Fibroblast of upper back skin (primary cell): ENCODE data around the gene KANK3.
A peak's percentile ranks its signal among the peaks of the same experiment; 100 is the strongest.
"Not testable (repeated sequence)": the region's sequence is repeated elsewhere in the genome, so short reads cannot be mapped to it uniquely, and the experiment has no call there.

ENCODE experiments used
- DNase-seq: peaks from one replicate; pipeline ENCODE4 v3.0.0-alpha.2; 2013

KANK3 gene

DNA sequence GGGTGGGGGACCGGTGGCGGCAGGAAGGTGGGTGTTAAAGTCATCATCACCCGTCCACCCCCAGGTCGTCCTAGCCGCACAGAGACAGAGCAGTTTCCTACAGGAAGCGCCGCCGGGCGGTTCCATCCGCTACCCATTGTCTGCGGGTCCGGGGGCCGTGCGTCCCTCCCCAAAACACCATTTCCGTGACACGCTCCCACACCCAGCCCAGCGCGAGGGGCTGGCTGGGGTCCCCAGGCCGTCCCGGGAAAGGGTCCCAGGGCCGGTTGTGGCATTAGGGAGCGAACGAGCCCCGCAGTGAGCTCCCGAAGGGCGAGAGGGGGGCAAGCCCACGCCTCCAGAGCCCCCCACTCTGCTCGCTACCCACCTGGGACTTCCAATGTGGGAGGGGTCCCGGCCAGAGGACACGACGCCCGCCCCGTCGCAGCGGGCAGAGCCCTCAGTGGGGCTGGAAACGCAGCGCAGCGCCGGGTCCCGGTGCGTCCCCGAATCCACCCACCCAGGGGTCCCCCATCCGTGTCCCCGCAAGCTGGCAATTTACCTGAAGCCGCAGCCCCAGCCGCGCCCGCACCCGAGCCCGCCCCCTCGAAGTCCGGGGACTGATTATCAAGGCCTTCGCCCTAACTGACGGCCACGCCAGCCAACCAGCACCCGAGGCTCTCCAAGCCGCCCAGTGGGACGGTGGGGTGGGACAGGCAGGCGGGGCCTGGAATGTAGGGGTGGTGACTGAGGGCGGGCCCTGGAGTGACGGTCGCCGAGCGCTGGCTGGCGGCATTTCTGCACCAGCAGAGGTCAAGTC lies at the start of gene KANK3:
KANK3 (minus strand) TSS at position 579 of the 799 bp plus-strand sequence. CDS start 5,434 bp downstream, outside the sequence.
- DNase-seq: peak; percentile 90

DNA sequence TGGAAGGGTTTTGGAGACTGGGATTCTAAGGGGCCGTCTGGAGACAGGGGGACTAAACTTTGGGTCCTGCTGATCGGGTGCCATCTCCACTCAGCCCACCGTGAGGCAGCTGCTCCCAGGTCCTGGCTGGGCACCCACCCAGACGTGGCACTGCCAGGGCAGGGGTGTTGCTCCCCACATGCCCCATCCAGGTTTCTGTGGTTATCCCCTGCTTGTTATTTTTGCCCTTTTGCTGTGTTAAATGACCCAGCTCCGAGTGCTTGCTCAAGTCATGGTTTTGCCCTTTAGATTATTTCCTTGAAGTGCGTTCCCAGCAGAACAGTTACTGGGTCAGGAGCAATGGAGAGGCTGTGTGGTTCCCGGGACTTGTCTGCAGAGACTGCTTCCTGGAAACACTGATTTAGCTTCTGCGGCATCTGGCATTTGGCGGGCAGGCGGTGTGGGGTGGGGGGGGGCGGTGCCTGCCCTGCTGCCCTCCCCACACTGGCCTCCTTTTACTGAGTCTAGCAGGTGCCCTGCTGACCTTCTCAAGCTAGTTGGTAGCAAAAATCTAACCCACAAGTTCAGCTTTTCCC lies 49.0 kb upstream of the KANK3 start:
- no peak for DNase-seq

DNA sequence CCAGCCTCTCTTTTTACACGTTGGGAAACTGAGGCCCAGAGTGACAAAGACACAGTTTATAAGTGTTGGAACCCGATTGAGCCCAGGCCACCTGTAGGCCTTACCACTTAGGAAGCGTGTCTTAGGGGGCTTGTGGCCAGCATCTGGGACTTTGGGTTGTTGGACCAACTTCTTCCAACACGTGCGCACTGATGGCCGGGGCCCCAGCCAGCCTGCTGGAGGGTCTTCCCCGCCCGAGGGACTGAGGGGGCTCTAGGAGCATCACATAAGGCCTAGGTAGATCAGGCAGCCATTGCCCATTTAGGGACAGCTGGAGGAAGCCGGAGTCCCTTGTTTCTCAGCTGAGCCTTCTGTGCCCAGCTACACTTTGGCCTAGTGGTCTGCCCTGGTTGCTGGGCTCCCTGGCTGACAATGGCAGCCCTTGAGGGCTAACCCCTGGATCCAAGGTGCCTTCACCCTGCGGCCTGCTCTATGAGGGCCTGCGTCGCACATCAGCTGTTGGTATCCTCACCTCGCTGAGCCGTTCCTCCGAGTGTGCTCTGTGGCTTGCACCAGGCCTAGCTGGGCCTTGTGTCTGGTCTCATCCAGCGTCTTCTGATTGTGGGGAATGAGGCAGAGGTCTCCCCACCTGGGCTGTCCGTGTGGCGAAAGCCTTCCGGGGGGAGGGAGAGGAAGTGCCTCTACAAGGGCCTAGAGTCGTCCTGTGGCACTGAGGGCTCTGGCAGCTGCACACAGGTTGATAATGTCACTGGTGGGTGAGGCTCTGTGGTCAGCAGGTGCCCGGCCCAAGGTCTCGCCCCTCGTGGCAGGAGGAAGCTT lies 48.3 kb upstream of the KANK3 start:
- no peak for DNase-seq

DNA sequence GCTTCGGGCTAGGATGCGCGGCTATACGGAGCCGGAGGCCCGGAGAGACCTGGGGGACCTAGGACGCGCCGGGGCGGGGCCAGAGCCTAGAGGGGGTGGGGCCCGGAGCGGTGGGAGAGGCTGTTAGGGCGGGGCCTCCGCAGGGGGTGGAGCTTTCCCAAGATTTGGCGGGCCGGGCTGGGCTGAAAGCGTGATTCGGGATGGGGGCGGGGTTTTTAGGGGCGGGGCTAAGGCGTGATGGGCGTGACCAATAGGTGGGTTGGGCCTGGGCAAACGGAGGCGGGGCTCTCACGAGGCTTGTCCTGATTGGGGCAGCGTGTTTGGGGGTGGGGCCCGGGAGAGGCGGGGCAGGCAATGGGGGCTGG lies 47.5 kb upstream of the KANK3 start:
- peak; percentile 89 for DNase-seq

DNA sequence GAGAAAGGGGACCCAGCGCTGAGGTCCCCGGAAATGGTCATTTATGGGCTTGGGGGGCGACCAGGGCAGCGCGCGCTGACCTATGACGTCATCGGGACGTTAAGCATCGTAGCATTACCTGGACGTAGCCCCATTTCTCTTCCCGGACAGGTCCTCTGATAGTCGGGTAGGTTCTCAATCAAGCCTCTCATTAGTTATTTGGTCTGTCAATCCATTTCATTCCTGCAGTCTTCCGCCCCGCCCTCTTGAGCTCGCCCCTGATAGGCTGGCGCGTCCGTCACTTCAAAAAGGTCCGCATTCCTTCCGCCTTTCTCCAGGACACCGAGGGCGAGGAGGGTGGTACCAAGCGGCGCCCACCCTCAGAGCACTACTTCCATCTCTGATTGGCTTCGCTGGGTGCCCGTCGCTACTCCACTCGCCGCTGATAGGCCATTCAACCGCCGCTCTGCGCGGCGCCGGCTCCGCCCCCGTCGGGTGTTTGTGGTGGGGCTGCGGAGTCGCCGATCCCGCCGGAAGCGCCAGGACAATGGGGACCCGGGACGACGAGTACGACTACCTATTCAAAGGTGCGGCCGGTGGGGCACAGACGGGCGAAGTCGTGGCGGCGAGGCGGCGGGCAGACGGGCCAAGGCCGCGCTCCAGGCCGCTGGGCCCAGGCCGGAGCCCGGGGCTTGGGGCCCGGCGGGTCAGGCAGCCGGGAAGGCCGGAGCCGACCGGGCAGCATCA lies 47.0 kb upstream of the KANK3 start, which contains the start of gene RAB11B:
RAB11B (plus strand) TSS at position 470 of the 726 bp plus-strand sequence; CDS start at position 527, 57 bp downstream.
- DNase-seq: peak; percentile 100

DNA sequence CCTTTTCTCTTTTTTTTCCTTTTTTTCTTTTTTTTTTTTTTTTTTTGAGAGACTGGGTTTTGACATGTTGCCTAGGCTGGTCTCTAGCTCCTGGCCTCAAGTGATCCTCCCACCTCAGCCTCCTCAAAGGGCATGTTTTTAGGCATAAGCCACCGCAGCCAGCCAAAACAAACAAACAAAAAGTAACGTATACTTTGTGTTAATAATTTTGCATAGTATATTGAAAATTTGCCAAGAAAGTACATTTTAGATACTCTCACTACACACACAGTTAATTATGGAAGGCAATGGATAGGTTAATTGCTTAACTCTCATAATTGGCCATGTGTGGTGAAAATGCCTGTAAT lies 45.5 kb upstream of the KANK3 start:
- no peak for DNase-seq

DNA sequence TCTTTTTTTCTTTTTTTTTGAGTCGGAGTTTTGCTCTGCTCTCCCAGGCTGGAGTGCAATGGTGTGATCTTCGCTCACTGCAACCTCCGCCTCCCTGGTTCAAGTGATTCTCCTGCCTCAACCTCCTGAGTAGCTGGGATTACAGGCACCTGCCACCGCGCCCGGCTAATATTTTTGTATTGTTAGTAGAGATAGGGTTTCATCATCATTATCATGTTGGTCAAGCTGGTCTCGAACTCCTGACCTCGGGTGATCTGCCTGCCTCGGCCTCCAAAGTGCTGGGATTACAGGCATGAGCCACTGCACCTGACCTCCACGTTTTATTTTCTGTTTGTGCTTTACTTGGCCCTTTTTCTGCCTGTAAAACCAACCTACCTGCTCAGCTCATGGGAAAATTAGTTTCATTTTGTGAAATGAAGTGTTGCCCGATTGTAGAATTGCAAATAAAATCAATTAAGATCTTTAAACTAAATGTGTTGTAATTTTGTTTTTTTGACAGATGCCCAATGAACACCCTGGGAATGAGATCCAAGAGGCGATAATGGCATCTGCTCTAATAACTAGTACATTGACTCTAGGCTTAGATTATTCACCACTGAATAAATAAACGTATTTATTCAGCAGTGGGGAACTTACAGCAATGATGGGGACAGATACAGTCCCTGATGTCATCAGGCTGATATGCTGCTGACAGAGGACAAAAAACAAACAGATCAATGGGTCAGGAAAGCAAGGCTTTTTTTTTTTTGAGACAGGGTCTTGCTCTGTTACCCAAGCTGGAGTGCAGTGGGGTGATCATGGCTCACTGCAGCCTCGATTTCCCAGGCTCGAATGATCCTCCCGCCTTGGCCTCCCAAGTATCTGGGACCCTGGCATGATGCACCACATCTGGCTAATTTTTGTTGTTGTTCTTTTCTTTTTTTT lies 44.9 kb upstream of the KANK3 start:
- DNase-seq: no peak

DNA sequence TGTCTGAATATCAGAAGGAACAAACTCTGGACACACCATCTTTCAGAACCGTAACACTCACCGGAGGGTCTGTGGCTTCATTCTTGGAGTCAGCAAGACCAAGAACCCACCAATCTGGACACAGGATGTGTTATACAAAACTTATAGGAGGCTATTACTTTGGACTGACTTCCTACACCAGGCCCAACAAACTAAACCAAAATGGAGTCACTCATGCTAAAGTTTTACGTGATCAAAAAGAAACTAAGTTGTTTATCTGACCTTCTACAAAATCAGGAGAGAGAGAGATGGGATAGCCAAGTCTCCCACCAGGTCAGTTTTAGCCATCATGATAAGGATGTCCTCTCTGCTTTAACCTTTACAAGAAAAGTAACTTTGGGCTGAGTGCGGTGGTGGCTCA lies 43.9 kb upstream of the KANK3 start:
- DNase-seq: no peak

DNA sequence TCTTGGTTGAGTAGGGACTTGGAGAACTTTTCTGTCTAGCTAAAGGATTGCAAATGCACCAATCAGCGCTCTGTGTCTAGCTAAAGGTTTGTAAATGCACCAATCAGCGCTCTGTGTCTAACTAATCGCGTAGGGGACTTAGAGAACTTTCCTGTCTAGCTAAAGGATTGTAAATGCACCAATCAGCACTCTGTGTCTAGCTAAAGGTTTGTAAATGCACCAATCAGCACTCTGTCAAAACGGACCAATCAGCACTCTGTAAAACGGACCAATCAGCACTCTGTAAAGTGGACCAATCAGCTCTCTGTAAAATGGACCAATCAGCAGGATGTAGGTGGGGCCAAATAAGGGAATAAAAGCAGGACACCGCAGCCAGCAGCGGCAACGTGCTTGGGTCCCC lies 43.4 kb upstream of the KANK3 start:
- not testable (repeated sequence) for DNase-seq

DNA sequence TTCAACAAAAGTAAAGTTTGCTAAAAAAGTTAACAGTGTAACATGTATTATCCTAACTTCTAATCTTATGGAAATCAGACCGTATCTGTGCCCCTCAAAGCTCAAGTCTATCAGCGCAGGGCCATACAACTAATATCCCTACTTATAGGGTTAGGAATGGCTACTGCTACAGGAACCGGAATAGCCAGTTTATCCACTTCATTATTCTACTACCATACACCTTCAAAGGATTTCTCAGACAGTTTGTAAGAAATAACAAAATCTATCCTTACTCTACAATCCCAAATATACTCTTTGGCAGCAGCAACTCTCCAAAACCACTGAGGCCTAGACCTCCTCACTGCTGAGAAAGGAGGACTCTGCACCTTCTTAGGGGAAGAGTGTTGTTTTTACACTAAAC lies 42.5 kb upstream of the KANK3 start:
- DNase-seq: not testable (repeated sequence)

DNA sequence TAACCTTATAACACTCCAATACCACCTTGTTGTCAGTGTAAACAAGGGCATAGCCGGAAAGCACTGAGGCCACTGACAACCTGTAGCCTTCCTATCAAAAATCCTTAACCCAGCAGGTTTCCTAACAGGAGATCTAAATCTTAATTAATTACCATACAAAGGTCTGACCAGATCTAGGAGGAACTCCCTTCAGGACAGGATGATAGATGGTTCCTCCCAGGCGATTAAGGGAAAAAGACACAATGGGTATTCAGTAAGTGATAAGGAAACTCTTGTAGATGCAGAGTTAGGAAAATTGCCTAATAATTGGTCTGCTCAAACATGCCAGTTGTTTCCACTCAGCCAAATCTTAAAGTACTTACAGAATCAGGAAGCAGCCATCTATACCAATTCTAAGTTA lies 42.0 kb upstream of the KANK3 start:
- not testable (repeated sequence) for DNase-seq

DNA sequence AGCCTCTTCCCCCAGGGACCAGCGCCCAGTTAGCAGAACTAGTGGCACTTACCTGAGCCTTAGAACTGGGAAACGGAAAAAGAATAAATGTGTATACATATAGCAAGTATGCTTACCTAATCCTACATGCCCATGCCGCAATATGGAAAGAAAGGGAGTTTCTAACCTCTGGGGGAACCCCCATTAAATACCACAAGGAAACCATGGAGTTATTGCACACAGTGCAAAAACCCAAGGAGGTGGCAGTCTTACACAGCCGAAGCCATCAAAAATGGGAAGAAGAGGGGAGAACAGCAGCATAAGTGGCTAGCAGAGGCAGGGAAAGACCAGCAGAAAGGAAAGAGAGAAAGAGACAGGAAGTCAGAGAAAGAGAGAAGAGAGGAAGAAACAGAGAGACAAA lies 41.5 kb upstream of the KANK3 start:
- DNase-seq: not testable (repeated sequence)

DNA sequence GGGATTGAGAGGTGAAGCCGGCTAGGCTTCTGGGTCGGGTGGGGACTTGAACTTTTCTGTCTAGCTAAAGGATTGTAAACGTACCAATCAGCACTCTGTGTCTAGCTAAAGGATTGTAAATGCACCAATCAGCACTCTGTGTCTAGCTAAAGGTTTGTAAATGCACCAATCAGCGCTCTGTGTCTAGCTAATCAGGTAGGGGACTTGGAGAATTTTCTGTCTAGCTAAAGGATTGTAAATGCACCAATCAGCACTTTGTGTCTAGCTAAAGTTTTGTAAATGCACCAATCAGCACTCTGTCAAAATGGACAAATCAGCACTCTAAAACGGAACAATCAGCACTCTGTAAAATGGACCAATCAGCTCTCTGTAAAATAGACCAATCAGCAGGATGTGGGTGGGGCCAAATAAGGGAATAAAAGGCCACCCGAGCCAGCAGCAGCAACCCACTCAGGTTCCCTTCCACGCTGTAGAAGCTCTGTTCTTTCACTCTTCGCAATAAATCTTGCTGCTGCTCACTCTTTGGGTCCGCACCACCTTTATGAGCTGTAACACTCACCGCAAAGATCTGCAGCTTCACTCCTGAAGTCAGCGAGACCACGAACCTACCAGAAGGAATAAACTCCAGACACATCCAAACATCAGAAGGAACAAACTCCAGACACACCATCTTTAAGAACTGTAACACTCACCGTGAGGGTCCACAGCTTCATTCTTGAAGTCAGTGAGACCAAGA lies 36.3 kb upstream of the KANK3 start:
- DNase-seq: not testable (repeated sequence)

DNA sequence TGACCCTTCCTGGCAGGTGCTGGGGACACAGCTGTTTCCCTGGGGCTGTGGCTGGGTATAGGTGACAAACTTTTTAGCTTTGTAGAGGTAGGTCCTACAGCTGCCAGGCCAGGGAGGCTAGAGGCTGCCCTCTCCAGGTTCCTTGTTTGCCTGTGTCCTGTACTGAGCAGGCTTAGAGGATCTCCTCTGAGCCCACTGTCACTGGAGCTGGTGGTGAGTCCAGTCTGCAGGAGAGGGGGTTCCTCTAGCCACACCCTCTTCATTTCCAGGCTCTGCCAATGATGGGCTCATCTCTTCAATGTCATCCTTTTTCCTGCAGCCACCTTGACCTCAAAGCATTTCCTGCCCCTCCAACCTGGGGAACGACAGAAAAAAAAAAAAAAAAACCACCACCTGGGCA lies 34.5 kb upstream of the KANK3 start:
- DNase-seq: no peak

DNA sequence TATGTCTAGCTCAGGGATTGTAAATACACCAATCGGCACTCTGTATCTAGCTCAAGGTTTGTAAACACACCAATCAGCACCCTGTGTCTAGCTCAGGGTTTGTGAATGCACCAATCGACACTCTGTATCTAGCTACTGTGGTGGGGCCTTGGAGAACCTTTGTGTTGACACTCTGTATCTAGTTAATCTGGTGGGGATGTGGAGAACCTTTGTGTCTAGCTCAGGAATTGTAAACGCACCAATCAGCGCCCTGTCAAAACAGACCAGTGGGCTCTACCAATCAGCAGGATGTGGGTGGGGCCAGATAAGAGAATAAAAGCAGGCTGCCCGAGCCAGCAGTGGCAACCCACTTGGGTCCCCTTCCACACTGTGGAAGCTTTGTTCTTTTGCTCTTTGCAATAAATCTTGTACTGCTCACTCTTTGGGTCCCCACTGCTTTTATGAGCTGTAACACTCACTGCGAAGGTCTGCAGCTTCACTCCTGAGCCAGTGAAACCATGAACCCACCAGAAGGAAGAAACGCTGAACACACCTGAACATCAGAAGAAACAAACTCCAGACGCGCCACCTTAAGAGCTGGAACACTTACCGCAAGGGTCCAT lies 33.4 kb upstream of the KANK3 start:
- not testable (repeated sequence) for DNase-seq

DNA sequence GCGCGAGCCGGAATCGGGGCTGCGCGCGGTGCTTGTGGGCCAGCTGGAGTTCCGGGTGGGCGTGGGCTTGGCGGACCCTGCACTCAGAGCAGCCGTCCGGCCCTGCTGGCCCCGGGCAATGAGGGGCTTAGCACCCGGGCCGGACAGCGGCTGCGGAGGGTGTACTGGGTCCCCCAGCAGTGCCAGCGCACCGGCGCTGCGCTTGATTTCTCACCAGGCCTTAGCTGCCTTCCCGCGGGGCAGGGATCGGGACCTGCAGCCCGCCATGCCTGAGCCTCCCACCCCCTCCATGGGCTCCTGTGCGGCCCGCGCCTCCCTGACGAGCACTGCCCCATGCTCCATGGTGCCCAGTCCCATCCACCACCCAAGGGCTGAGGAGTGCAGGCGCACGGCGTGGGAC lies 32.7 kb upstream of the KANK3 start:
- DNase-seq: not testable (repeated sequence)

DNA sequence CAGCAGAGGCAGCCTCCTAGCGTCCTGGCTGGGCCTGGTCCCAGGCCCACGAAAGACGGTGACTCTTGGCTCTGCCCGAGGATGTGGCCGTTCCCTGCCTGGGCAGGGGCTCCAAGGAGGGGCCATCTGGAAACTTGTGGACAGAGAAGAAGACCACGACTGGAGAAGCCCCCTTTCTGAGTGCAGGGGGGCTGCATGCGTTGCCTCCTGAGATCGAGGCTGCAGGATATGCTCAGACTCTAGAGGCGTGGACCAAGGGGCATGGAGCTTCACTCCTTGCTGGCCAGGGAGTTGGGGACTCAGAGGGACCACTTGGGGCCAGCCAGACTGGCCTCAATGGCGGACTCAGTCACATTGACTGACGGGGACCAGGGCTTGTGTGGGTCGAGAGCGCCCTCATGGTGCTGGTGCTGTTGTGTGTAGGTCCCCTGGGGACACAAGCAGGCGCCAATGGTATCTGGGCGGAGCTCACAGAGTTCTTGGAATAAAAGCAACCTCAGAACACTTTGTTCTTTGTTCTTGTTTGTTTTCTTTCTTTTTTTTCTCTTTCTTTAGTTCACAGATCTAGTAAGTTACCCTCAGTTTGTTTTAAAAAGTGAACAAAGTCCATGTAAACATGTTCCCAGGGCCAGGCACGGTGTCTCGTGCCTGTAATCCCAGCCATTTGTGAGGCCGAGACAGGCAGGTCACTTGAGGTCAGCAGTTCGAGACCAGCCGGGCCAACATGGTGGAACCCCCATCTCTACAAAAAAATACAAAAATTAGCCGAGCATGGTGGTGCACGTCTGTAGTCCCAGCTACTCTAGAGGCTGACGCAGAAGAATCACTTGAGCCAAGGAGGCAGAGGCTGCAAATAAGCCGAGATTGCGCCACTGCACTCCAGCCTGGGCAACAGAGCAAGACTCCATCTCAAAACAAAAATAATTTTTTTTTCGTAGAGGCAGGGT lies 31.1 kb upstream of the KANK3 start:
- no peak for DNase-seq

DNA sequence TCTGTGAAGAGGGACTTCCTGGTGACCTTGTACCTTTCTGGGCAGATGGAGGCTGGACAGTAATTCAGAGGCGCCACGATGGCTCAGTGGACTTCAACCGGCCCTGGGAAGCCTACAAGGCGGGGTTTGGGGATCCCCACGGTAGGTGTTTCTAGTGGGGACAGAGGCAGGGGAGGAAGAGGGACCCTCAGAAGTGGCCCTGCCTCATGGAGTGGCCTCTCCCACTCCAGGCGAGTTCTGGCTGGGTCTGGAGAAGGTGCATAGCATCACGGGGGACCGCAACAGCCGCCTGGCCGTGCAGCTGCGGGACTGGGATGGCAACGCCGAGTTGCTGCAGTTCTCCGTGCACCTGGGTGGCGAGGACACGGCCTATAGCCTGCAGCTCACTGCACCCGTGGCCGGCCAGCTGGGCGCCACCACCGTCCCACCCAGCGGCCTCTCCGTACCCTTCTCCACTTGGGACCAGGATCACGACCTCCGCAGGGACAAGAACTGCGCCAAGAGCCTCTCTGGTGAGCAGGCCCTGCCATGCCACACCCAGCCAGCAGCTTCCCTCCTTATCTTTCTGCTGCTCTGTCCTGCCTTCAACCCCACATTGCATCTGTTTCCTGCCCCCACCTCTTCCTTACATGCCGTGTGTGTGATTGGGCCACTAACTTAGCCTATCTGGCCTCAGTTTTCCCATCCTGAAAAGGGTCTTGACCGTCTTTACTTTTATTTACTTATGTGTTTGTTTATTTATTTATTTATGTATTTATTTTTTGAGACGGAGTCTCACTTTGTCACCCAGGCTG lies 28.1 kb upstream of the KANK3 start:
- DNase-seq: no peak
